ENCODE data around the gene PCCA. TPM values are rescaled to one million over a fixed set of nuclear protein-coding genes. Genes with fewer than 3 reads are reported as not detected.

The PCCA gene
- total and polyA plus RNA-seq, 4 donors = 30.1 to 160 (median 76.3) TPM

DNA sequence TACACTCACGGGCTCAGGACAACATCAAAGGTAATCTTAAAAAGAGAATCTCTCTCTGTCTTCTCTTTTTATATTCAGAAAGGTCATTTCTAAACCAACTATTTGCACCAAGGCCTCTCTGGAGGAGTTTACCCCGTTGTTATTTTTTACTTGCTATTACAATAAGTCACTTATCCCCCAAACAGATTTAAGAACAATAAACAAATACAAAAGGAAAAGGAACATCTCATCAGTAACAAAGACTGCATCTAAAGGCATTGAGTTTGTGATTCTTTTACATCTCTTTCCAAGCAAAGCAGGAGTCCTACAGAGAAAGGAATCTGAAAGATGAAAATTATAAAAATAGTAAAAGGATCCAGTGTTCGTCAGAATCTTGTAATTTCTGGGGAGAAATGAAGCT lies 424.3 kb downstream of the PCCA start:
- Histone ChIP-seq H3K27ac (ENCODE audit: low read depth in 1 of 2, low read length in 2 of 2) (no peak overlapping the region), H3K4me1 (ENCODE audit: control insufficient read depth in 4 of 4, insufficient read depth in 4 of 4, low read length in 3 of 4) (peaks cover 3 to 30% (median 25%) of the 10 kb centered on the region in 4 donors), H3K9ac (ENCODE audit: low read depth in 1 of 2, low read length in 2 of 2) (no peak overlapping the region), H3K27me3 (ENCODE audit: control insufficient read depth in 4 of 4, insufficient read depth in 4 of 4, low read length in 3 of 4) (no peaks in the 10 kb centered on the region), H3K9me3 (ENCODE audit: control insufficient read depth in 4 of 4, low read length in 3 of 4) (no peaks in the 10 kb centered on the region), H3K4me3 (ENCODE audit: low read depth in 1 of 3, low read length in 3 of 3) (no peak overlapping the region), H3K36me3 (ENCODE audit: control insufficient read depth in 4 of 4, insufficient read depth in 3 of 4, low read depth in 1 of 4, low read length in 3 of 4) (peaks cover 0 to 3% (median under 1%) of the 10 kb centered on the region in 4 donors)
- TF ChIP-seq, protein P1, sequence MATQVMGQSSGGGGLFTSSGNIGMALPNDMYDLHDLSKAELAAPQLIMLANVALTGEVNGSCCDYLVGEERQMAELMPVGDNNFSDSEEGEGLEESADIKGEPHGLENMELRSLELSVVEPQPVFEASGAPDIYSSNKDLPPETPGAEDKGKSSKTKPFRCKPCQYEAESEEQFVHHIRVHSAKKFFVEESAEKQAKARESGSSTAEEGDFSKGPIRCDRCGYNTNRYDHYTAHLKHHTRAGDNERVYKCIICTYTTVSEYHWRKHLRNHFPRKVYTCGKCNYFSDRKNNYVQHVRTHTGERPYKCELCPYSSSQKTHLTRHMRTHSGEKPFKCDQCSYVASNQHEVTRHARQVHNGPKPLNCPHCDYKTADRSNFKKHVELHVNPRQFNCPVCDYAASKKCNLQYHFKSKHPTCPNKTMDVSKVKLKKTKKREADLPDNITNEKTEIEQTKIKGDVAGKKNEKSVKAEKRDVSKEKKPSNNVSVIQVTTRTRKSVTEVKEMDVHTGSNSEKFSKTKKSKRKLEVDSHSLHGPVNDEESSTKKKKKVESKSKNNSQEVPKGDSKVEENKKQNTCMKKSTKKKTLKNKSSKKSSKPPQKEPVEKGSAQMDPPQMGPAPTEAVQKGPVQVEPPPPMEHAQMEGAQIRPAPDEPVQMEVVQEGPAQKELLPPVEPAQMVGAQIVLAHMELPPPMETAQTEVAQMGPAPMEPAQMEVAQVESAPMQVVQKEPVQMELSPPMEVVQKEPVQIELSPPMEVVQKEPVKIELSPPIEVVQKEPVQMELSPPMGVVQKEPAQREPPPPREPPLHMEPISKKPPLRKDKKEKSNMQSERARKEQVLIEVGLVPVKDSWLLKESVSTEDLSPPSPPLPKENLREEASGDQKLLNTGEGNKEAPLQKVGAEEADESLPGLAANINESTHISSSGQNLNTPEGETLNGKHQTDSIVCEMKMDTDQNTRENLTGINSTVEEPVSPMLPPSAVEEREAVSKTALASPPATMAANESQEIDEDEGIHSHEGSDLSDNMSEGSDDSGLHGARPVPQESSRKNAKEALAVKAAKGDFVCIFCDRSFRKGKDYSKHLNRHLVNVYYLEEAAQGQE (IDR thresholded peaks at IDR 0.05) = no peak
- TF ChIP-seq, protein P2, sequence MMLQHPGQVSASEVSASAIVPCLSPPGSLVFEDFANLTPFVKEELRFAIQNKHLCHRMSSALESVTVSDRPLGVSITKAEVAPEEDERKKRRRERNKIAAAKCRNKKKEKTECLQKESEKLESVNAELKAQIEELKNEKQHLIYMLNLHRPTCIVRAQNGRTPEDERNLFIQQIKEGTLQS (IDR thresholded peaks at IDR 0.05) = no peak
- TF ChIP-seq HNF4A (conservative IDR thresholded peaks at IDR 0.05) = no peak
- no peak for TF ChIP-seq FOXA2 (IDR thresholded peaks at IDR 0.05)
- no peak for TF ChIP-seq YY1 (IDR thresholded peaks at IDR 0.05)
- TF ChIP-seq HNF4G (IDR thresholded peaks at IDR 0.05) = no peak
- no peak for TF ChIP-seq NR2F2 (IDR thresholded peaks at IDR 0.05)
- TF ChIP-seq, protein P3, sequence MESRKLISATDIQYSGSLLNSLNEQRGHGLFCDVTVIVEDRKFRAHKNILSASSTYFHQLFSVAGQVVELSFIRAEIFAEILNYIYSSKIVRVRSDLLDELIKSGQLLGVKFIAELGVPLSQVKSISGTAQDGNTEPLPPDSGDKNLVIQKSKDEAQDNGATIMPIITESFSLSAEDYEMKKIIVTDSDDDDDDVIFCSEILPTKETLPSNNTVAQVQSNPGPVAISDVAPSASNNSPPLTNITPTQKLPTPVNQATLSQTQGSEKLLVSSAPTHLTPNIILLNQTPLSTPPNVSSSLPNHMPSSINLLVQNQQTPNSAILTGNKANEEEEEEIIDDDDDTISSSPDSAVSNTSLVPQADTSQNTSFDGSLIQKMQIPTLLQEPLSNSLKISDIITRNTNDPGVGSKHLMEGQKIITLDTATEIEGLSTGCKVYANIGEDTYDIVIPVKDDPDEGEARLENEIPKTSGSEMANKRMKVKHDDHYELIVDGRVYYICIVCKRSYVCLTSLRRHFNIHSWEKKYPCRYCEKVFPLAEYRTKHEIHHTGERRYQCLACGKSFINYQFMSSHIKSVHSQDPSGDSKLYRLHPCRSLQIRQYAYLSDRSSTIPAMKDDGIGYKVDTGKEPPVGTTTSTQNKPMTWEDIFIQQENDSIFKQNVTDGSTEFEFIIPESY (IDR thresholded peaks at IDR 0.05) = no peak
- TF ChIP-seq FOXA1 (IDR thresholded peaks at IDR 0.05) = no peak
- no peak for TF ChIP-seq EGR1 (IDR thresholded peaks at IDR 0.05; ENCODE audit: low read depth in 2 of 2)
- TF ChIP-seq RAD21 (IDR thresholded peaks at IDR 0.05) = no peak
- no peak for TF ChIP-seq SP1 (IDR thresholded peaks at IDR 0.05)
- TF ChIP-seq, protein P4, sequence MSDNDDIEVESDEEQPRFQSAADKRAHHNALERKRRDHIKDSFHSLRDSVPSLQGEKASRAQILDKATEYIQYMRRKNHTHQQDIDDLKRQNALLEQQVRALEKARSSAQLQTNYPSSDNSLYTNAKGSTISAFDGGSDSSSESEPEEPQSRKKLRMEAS (IDR thresholded peaks at IDR 0.05) = no peak
- TF ChIP-seq, protein P5, sequence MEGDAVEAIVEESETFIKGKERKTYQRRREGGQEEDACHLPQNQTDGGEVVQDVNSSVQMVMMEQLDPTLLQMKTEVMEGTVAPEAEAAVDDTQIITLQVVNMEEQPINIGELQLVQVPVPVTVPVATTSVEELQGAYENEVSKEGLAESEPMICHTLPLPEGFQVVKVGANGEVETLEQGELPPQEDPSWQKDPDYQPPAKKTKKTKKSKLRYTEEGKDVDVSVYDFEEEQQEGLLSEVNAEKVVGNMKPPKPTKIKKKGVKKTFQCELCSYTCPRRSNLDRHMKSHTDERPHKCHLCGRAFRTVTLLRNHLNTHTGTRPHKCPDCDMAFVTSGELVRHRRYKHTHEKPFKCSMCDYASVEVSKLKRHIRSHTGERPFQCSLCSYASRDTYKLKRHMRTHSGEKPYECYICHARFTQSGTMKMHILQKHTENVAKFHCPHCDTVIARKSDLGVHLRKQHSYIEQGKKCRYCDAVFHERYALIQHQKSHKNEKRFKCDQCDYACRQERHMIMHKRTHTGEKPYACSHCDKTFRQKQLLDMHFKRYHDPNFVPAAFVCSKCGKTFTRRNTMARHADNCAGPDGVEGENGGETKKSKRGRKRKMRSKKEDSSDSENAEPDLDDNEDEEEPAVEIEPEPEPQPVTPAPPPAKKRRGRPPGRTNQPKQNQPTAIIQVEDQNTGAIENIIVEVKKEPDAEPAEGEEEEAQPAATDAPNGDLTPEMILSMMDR (IDR thresholded peaks at IDR 0.05; ENCODE audit: low read depth, low read length, missing input control) = no peak
- WGBS = 83% methylated on average over 3 of the region's 3 CpGs
- DNase-seq (ENCODE audit: low spot score) = no peak

DNA sequence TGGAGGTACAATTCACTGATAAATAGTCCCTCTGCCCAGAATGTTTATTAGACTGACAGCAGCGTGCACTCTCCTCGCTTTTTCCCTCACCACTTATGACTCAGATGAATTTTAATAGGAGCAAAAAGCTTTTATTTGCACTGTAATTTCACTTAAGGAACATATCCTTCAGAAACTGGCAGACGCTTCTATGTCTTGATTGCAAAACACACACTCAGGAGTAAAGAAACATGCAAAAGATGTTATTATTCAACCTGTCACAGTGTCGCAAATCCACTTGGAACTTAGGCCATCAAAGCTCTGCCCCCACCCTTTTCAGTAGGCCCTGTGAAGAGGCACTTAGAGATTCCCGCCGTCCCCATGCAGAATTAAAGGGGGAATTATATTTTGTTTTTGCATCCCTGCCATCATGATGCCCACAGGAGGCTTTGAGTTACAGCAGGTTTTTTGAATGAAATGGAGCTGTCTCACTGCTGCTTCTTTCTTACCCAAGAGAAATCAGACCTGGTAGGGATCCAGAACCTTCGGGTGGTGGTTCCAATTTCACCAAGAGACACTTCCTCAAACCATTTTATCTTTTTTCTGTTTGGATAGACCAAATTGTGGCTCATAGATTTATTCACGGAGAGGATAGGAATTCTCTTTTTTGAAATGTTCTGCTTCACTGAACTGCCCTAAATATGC lies 425.2 kb downstream of the PCCA start:
- 76% methylated on average over 8 of the region's 8 CpGs for WGBS
- H3K27ac ChIP-seq (ENCODE audit: low read depth in 1 of 2, low read length in 2 of 2) = no peak overlapping the region
- no peak overlapping the region for H3K9ac ChIP-seq (ENCODE audit: low read depth in 1 of 2, low read length in 2 of 2)
- no peaks in the 10 kb centered on the region for H3K27me3 ChIP-seq (ENCODE audit: control insufficient read depth in 4 of 4, insufficient read depth in 4 of 4, low read length in 3 of 4)
- peaks cover 4 to 39% (median 28%) of the 10 kb centered on the region in 4 donors for H3K4me1 ChIP-seq (ENCODE audit: control insufficient read depth in 4 of 4, insufficient read depth in 4 of 4, low read length in 3 of 4)
- H3K9me3 ChIP-seq (ENCODE audit: control insufficient read depth in 4 of 4, low read length in 3 of 4) = no peaks in the 10 kb centered on the region
- TF ChIP-seq, protein P3 (IDR thresholded peaks at IDR 0.05) = no peak
- TF ChIP-seq, protein P2 (IDR thresholded peaks at IDR 0.05) = no peak
- no peak for TF ChIP-seq TAF1 (conservative IDR thresholded peaks at IDR 0.05)
- TF ChIP-seq HNF4G (IDR thresholded peaks at IDR 0.05) = no peak
- TF ChIP-seq, protein P4 (IDR thresholded peaks at IDR 0.05) = no peak
- TF ChIP-seq FOXA1 (IDR thresholded peaks at IDR 0.05) = no peak
- H3K36me3 ChIP-seq (ENCODE audit: control insufficient read depth in 4 of 4, insufficient read depth in 3 of 4, low read depth in 1 of 4, low read length in 3 of 4) = peaks cover 0 to 3% (median under 1%) of the 10 kb centered on the region in 4 donors
- H3K4me3 ChIP-seq (ENCODE audit: low read depth in 1 of 3, low read length in 3 of 3) = no peak overlapping the region
- DNase-seq (ENCODE audit: low spot score) = no peak

Data from liver (tissue), 9 donors.